ENCODE measurements around the gene PTPN3. TPM values are rescaled to one million over a fixed set of nuclear protein-coding genes. Genes with fewer than 3 reads are reported as not detected.
A peak's percentile ranks its signal among the peaks of the same experiment; 100 is the strongest.

Gene PTPN3
- total RNA-seq, 1 donor from 2014 or later, result 4.9 TPM

GRCh38 chr9:109409773-109410397, 88.2 kb downstream of the PTPN3 start:
- no peaks in the 10 kb centered on the region for H3K27me3 Mint-ChIP-seq
- no peak overlapping the region for H3K27ac Mint-ChIP-seq
- DNase-seq (ENCODE audit: extremely low spot score, unreplicated experiment), result no peak
- peak; percentile 54 for TF ChIP-seq CTCF (conservative IDR thresholded peaks at IDR 0.05)
- H3K9me3 Mint-ChIP-seq, result no peaks in the 10 kb centered on the region
- peaks cover 10% of the 10 kb centered on the region for H3K4me1 Mint-ChIP-seq (ENCODE audit: unreplicated experiment)
- peaks cover 4% of the 10 kb centered on the region for H3K36me3 Mint-ChIP-seq
- no peak overlapping the region for H3K4me3 Mint-ChIP-seq

- peaks cover 4% of the 10 kb centered on the region for H3K4me1 Mint-ChIP-seq (ENCODE audit: unreplicated experiment)
- DNase-seq (ENCODE audit: extremely low spot score, unreplicated experiment), result no peak
- TF ChIP-seq CTCF (conservative IDR thresholded peaks at IDR 0.05), result no peak
- no peak overlapping the region for H3K27ac Mint-ChIP-seq
- H3K36me3 Mint-ChIP-seq, result peaks cover 4% of the 10 kb centered on the region
- H3K4me3 Mint-ChIP-seq, result no peak overlapping the region
- H3K27me3 Mint-ChIP-seq, result no peaks in the 10 kb centered on the region
- H3K9me3 Mint-ChIP-seq, result no peaks in the 10 kb centered on the region
Measured at GRCh38 chr9:109408759-109409462, 89.2 kb downstream of the PTPN3 start.

- DNase-seq (ENCODE audit: extremely low spot score, unreplicated experiment), result no peak
- no peak for TF ChIP-seq CTCF (conservative IDR thresholded peaks at IDR 0.05)
- H3K27ac Mint-ChIP-seq, result no peak overlapping the region
- H3K9me3 Mint-ChIP-seq, result no peaks in the 10 kb centered on the region
- H3K4me3 Mint-ChIP-seq, result no peak overlapping the region
- no peaks in the 10 kb centered on the region for H3K4me1 Mint-ChIP-seq (ENCODE audit: unreplicated experiment)
- peaks cover 7% of the 10 kb centered on the region for H3K36me3 Mint-ChIP-seq
- no peaks in the 10 kb centered on the region for H3K27me3 Mint-ChIP-seq
Measured at GRCh38 chr9:109403766-109404320, 94.3 kb downstream of the PTPN3 start.

GRCh38 chr9:109403116-109403515, 95.0 kb downstream of the PTPN3 start:
- H3K27ac Mint-ChIP-seq, result no peak overlapping the region
- TF ChIP-seq CTCF (conservative IDR thresholded peaks at IDR 0.05), result no peak
- no peaks in the 10 kb centered on the region for H3K9me3 Mint-ChIP-seq
- no peaks in the 10 kb centered on the region for H3K27me3 Mint-ChIP-seq
- no peaks in the 10 kb centered on the region for H3K4me1 Mint-ChIP-seq (ENCODE audit: unreplicated experiment)
- DNase-seq (ENCODE audit: extremely low spot score, unreplicated experiment), result no peak
- peaks cover 7% of the 10 kb centered on the region for H3K36me3 Mint-ChIP-seq
- H3K4me3 Mint-ChIP-seq, result no peak overlapping the region

GRCh38 chr9:109401990-109402318, 96.2 kb downstream of the PTPN3 start:
- TF ChIP-seq CTCF (conservative IDR thresholded peaks at IDR 0.05), result no peak
- Mint-ChIP-seq H3K36me3 (peaks cover 7% of the 10 kb centered on the region), H3K27me3 (no peaks in the 10 kb centered on the region), H3K9me3 (no peaks in the 10 kb centered on the region), H3K4me3 (no peak overlapping the region), H3K27ac (no peak overlapping the region), H3K4me1 (ENCODE audit: unreplicated experiment) (no peaks in the 10 kb centered on the region)
- DNase-seq (ENCODE audit: extremely low spot score, unreplicated experiment), result no peak
